Measurements from ENCODE around the gene ARVCF. TPM values are rescaled to one million over a fixed set of nuclear protein-coding genes. Genes with fewer than 3 reads are reported as not detected.

ARVCF gene
- total RNA-seq, 1 donor from 2014 or later: 4.1 TPM

- peaks cover 15% of the 10 kb centered on the region for H3K27me3 Mint-ChIP-seq
- H3K27ac Mint-ChIP-seq: no peak overlapping the region
- no peaks in the 10 kb centered on the region for H3K36me3 Mint-ChIP-seq (ENCODE audit: low read depth)
- intact Hi-C loops (cut with micrococcal nuclease): no loop called here
- H3K4me1 Mint-ChIP-seq: peaks cover 2% of the 10 kb centered on the region
- H3K4me3 Mint-ChIP-seq: no peak overlapping the region
- DNase-seq: no peak
- H3K9me3 Mint-ChIP-seq: no peaks in the 10 kb centered on the region
Observed at GRCh38 chr22:20011993-20012740, 4.5 kb downstream of the ARVCF start.

- no peak for DNase-seq
- no peaks in the 10 kb centered on the region for H3K36me3 Mint-ChIP-seq (ENCODE audit: low read depth)
- no peak overlapping the region for H3K4me3 Mint-ChIP-seq
- H3K27me3 Mint-ChIP-seq: peaks cover 15% of the 10 kb centered on the region
- no peak overlapping the region for H3K27ac Mint-ChIP-seq
- intact Hi-C loops (cut with micrococcal nuclease): no loop called here
- no peaks in the 10 kb centered on the region for H3K4me1 Mint-ChIP-seq
- H3K9me3 Mint-ChIP-seq: no peaks in the 10 kb centered on the region
Observed at GRCh38 chr22:20011123-20011992, 5.3 kb downstream of the ARVCF start.

- no peak overlapping the region for H3K4me3 Mint-ChIP-seq
- H3K27me3 Mint-ChIP-seq: peaks cover 16% of the 10 kb centered on the region
- H3K9me3 Mint-ChIP-seq: no peaks in the 10 kb centered on the region
- H3K4me1 Mint-ChIP-seq: no peaks in the 10 kb centered on the region
- no peak overlapping the region for H3K27ac Mint-ChIP-seq
- H3K36me3 Mint-ChIP-seq (ENCODE audit: low read depth): no peaks in the 10 kb centered on the region
- intact Hi-C loops (cut with micrococcal nuclease): no loop called here
- DNase-seq: no peak
Observed at GRCh38 chr22:20010307-20011122, 6.1 kb downstream of the ARVCF start.

- Mint-ChIP-seq H3K27ac (no peak overlapping the region), H3K9me3 (no peaks in the 10 kb centered on the region), H3K4me3 (no peak overlapping the region), H3K4me1 (no peaks in the 10 kb centered on the region), H3K36me3 (ENCODE audit: low read depth) (no peaks in the 10 kb centered on the region), H3K27me3 (peaks cover 8% of the 10 kb centered on the region)
- no peak for DNase-seq
- intact Hi-C loops (cut with micrococcal nuclease): no loop called here
Observed at GRCh38 chr22:20009582-20010306, 6.9 kb downstream of the ARVCF start.

- H3K36me3 Mint-ChIP-seq (ENCODE audit: low read depth): no peaks in the 10 kb centered on the region
- DNase-seq: no peak
- H3K27ac Mint-ChIP-seq: no peak overlapping the region
- intact Hi-C loops (cut with micrococcal nuclease): no loop called here
- peaks cover 7% of the 10 kb centered on the region for H3K27me3 Mint-ChIP-seq
- H3K4me1 Mint-ChIP-seq: no peaks in the 10 kb centered on the region
- peaks cover 5% of the 10 kb centered on the region for H3K9me3 Mint-ChIP-seq
- no peak overlapping the region for H3K4me3 Mint-ChIP-seq
Observed at GRCh38 chr22:20009018-20009491, 7.6 kb downstream of the ARVCF start.

- no peak for DNase-seq
- Mint-ChIP-seq H3K36me3 (ENCODE audit: low read depth) (no peaks in the 10 kb centered on the region), H3K4me1 (no peaks in the 10 kb centered on the region), H3K27ac (no peak overlapping the region), H3K9me3 (peaks cover 11% of the 10 kb centered on the region), H3K4me3 (no peak overlapping the region), H3K27me3 (peaks cover 11% of the 10 kb centered on the region)
- intact Hi-C loops (cut with micrococcal nuclease): no loop called here
Observed at GRCh38 chr22:20008221-20008995, 8.2 kb downstream of the ARVCF start.

- Mint-ChIP-seq H3K27me3 (peaks cover 21% of the 10 kb centered on the region), H3K4me3 (no peak overlapping the region), H3K27ac (no peak overlapping the region), H3K9me3 (peaks cover 16% of the 10 kb centered on the region), H3K4me1 (no peaks in the 10 kb centered on the region), H3K36me3 (ENCODE audit: low read depth) (no peaks in the 10 kb centered on the region)
- DNase-seq: no peak
- intact Hi-C loops (cut with micrococcal nuclease): no loop called here
Observed at GRCh38 chr22:20004464-20004863, 12.2 kb downstream of the ARVCF start.

GRCh38 chr22:20003304-20003703 is 13.3 kb downstream of the ARVCF start:
- Mint-ChIP-seq H3K27ac (no peak overlapping the region), H3K36me3 (ENCODE audit: low read depth) (no peaks in the 10 kb centered on the region)
- no peak for DNase-seq

GRCh38 chr22:20002636-20003035 is 14.0 kb downstream of the ARVCF start:
- H3K27me3 Mint-ChIP-seq: peaks cover 18% of the 10 kb centered on the region
- no peak for DNase-seq
- intact Hi-C loops (cut with micrococcal nuclease): no loop called here
- no peaks in the 10 kb centered on the region for H3K36me3 Mint-ChIP-seq (ENCODE audit: low read depth)
- no peak overlapping the region for H3K4me3 Mint-ChIP-seq
- no peaks in the 10 kb centered on the region for H3K4me1 Mint-ChIP-seq
- peaks cover 16% of the 10 kb centered on the region for H3K9me3 Mint-ChIP-seq
- H3K27ac Mint-ChIP-seq: no peak overlapping the region

More at GRCh38 chr22:20003304-20003703, 13.3 kb downstream of the ARVCF start:
- Mint-ChIP-seq H3K27me3 (peaks cover 18% of the 10 kb centered on the region), H3K4me3 (no peak overlapping the region), H3K4me1 (no peaks in the 10 kb centered on the region), H3K9me3 (peaks cover 16% of the 10 kb centered on the region)
- intact Hi-C loops (cut with micrococcal nuclease): no loop called here

GRCh38 chr22:20002128-20002527 is 14.5 kb downstream of the ARVCF start:
- Mint-ChIP-seq H3K4me1 (no peaks in the 10 kb centered on the region), H3K36me3 (ENCODE audit: low read depth) (no peaks in the 10 kb centered on the region), H3K27ac (no peak overlapping the region), H3K27me3 (peaks cover 18% of the 10 kb centered on the region), H3K9me3 (peaks cover 16% of the 10 kb centered on the region), H3K4me3 (no peak overlapping the region)
- no peak for DNase-seq
- intact Hi-C loops (cut with micrococcal nuclease): no loop called here

- no peak overlapping the region for H3K27ac Mint-ChIP-seq
- no peak for DNase-seq
- H3K4me1 Mint-ChIP-seq: no peaks in the 10 kb centered on the region
- H3K27me3 Mint-ChIP-seq: peaks cover 18% of the 10 kb centered on the region
- no peak overlapping the region for H3K4me3 Mint-ChIP-seq
- H3K36me3 Mint-ChIP-seq (ENCODE audit: low read depth): no peaks in the 10 kb centered on the region
- intact Hi-C loops (cut with micrococcal nuclease): no loop called here
- H3K9me3 Mint-ChIP-seq: peaks cover 16% of the 10 kb centered on the region
Observed at GRCh38 chr22:20001082-20001638, 15.5 kb downstream of the ARVCF start.

GRCh38 chr22:20000246-20001081 is 16.2 kb downstream of the ARVCF start:
- Mint-ChIP-seq H3K4me1 (no peaks in the 10 kb centered on the region), H3K36me3 (ENCODE audit: low read depth) (no peaks in the 10 kb centered on the region), H3K4me3 (no peak overlapping the region), H3K27me3 (peaks cover 16% of the 10 kb centered on the region), H3K27ac (no peak overlapping the region), H3K9me3 (peaks cover 16% of the 10 kb centered on the region)
- intact Hi-C loops (cut with micrococcal nuclease): no loop called here
- DNase-seq: no peak

Measured in activated CD4-positive, alpha-beta T cell treated with anti-CD3 and anti-CD28 coated beads, Interleukin-2, amount 10 ng/mL, durations not matched to agents 24 days and 14 days (primary cell).